GM21786 (cell line): Measurements from ENCODE around the gene ORMDL2.
A peak's percentile ranks its signal among the peaks of the same experiment; 100 is the strongest.

Experiments
- ATAC-seq: cut with Tn5 transposase; IDR thresholded peaks from one replicate; pipeline ENCODE4 v1.9.1; 2021; ENCODE audit not compliant: unreplicated experiment

The ORMDL2 gene

GRCh38 chr12:55817345-55818139 lies at the start of gene ORMDL2, which contains the start of gene SARNP:
TSS of gene ORMDL2 (plus strand) at chr12:55818041. CDS start at chr12:55819000, 959 bp downstream.
TSS of gene SARNP (minus strand) at chr12:55817724. CDS start at chr12:55817701, 23 bp downstream.
- peak; percentile 98 for ATAC-seq

- ATAC-seq = no peak
These were observed 46.1 kb upstream of the ORMDL2 start for GRCh38 chr12:55771736-55772135.

- ATAC-seq = no peak
These were observed 40.0 kb upstream of the ORMDL2 start for GRCh38 chr12:55777856-55778255.

GRCh38 chr12:55780685-55781084 lies 37.2 kb upstream of the ORMDL2 start:
- ATAC-seq = no peak

- ATAC-seq = no peak
These were observed 29.3 kb upstream of the ORMDL2 start for GRCh38 chr12:55788546-55788945.

GRCh38 chr12:55789171-55789570 lies 28.7 kb upstream of the ORMDL2 start:
- no peak for ATAC-seq

GRCh38 chr12:55789893-55790292 lies 27.9 kb upstream of the ORMDL2 start:
- ATAC-seq = no peak

- ATAC-seq = no peak
These were observed 21.9 kb upstream of the ORMDL2 start for GRCh38 chr12:55795950-55796349.

GRCh38 chr12:55797068-55797467 lies 20.8 kb upstream of the ORMDL2 start:
- no peak for ATAC-seq

GRCh38 chr12:55797550-55797949 lies 20.3 kb upstream of the ORMDL2 start:
- no peak for ATAC-seq

- no peak for ATAC-seq
These were observed 10.9 kb upstream of the ORMDL2 start for GRCh38 chr12:55806982-55807381.

GRCh38 chr12:55809274-55809673 lies 8.6 kb upstream of the ORMDL2 start:
- ATAC-seq = no peak

- ATAC-seq = no peak
These were observed 5.8 kb upstream of the ORMDL2 start for GRCh38 chr12:55812088-55812487.

GRCh38 chr12:55814257-55814656 lies 3.6 kb upstream of the ORMDL2 start:
- no peak for ATAC-seq

GRCh38 chr12:55815473-55815872 lies 2.4 kb upstream of the ORMDL2 start:
- no peak for ATAC-seq

GRCh38 chr12:55816881-55817344 lies 928 bp upstream of the ORMDL2 start:
- ATAC-seq = no peak

- ATAC-seq = peak; percentile 14
These were observed 393 bp downstream of the ORMDL2 start for GRCh38 chr12:55818140-55818728.

- ATAC-seq = no peak
These were observed 1.0 kb downstream of the ORMDL2 start for GRCh38 chr12:55818886-55819285.

GRCh38 chr12:55820679-55821078 lies 2.8 kb downstream of the ORMDL2 start:
- no peak for ATAC-seq

- ATAC-seq = no peak
These were observed 4.4 kb downstream of the ORMDL2 start for GRCh38 chr12:55822228-55822627.

GRCh38 chr12:55823419-55823818 lies 5.6 kb downstream of the ORMDL2 start:
- no peak for ATAC-seq

- ATAC-seq = no peak
These were observed 6.9 kb downstream of the ORMDL2 start for GRCh38 chr12:55824726-55825125.
